OCI-LY1 (cell line): ENCODE results near the gene CRY1.

Experiments used
- H2AFZ ChIP-seq: fragments of 200-600 bp; sonication (generic), shearing (Covaris generic); 2 replicates; pipeline ENCODE4 v1.6.0; 2014; ENCODE audit warnings: antibody characterized with exemption, mild to moderate bottlenecking, low read length
- H3F3A ChIP-seq: fragments of 200-600 bp; sonication (generic), shearing (Covaris generic); 2 replicates; pipeline ENCODE4 v1.6.0; 2014; ENCODE audit warnings: mild to moderate bottlenecking, antibody characterized with exemption, low read length, moderate library complexity; ENCODE audit not compliant: insufficient read depth
- H3K27ac ChIP-seq: fragments of 200-600 bp; sonication (generic); 2 replicates; pipeline ENCODE4 v1.5.1; 2014; ENCODE audit warnings: low read length, mixed run types, mild to moderate bottlenecking, low read depth; ENCODE audit not compliant: poor library complexity, severe bottlenecking
- H3K27me3 ChIP-seq: fragments of 200-600 bp; sonication (generic); 2 replicates; pipeline ENCODE4 v1.6.0; 2014; ENCODE audit warnings: antibody characterized with exemption, mild to moderate bottlenecking, low read length, moderate library complexity; ENCODE audit not compliant: insufficient read depth
- H3K36me3 ChIP-seq: fragments of 200-600 bp; sonication (generic); 2 replicates; pipeline ENCODE4 v1.6.1; 2014; ENCODE audit warnings: mild to moderate bottlenecking, antibody characterized with exemption, low read length, moderate library complexity, mixed read lengths; ENCODE audit not compliant: insufficient read depth
- H3K4me1 ChIP-seq: fragments of 200-600 bp; sonication (generic); 2 replicates; pipeline ENCODE4 v1.5.1; 2014; ENCODE audit warnings: mild to moderate bottlenecking, low read length, moderate library complexity; ENCODE audit not compliant: insufficient read depth, severe bottlenecking
- H3K4me2 ChIP-seq: fragments of 200-600 bp; sonication (generic), shearing (Covaris generic); 2 replicates; pipeline ENCODE4 v1.6.1; 2014; ENCODE audit warnings: low read length
- H3K4me3 ChIP-seq: fragments of 200-600 bp; sonication (generic); 2 replicates; pipeline ENCODE4 v1.5.1; 2014; ENCODE audit warnings: low read length, low read depth, mild to moderate bottlenecking, mixed read lengths; ENCODE audit not compliant: poor library complexity, severe bottlenecking
- H3K79me2 ChIP-seq: fragments of 200-600 bp; shearing (Covaris generic); 2 replicates; pipeline ENCODE4 v1.6.1; 2016; ENCODE audit warnings: mixed run types, low read length, mixed read lengths; ENCODE audit not compliant: insufficient read depth
- H3K9ac ChIP-seq: fragments of 200-600 bp; sonication (generic), shearing (Covaris generic); 2 replicates; pipeline ENCODE4 v1.6.1; 2014; ENCODE audit warnings: mild to moderate bottlenecking, low read length, mixed read lengths
- H3K9me2 ChIP-seq: fragments of 200-600 bp; sonication (generic), shearing (Covaris generic); 2 replicates; pipeline ENCODE4 v1.6.1; 2014; ENCODE audit warnings: low read depth, mild to moderate bottlenecking, low read length, mixed read lengths
- H3K9me3 ChIP-seq: fragments of 200-600 bp; shearing (Covaris generic); 2 replicates; pipeline ENCODE4 v1.6.1; 2014; ENCODE audit warnings: low read length, mixed read lengths
- H4K20me1 ChIP-seq: fragments of 200-600 bp; sonication (generic), shearing (Covaris generic); 2 replicates; pipeline ENCODE4 v1.6.0; 2016; ENCODE audit warnings: mild to moderate bottlenecking, low read length; ENCODE audit not compliant: insufficient read depth
- CTCF ChIP-seq: fragments of 200-600 bp; sonication (generic), shearing (Covaris generic); IDR thresholded peaks from 2 replicates; pipeline ENCODE4 v1.5.1; 2017; ENCODE audit warnings: mild to moderate bottlenecking, antibody characterized with exemption, low read length, moderate library complexity, mixed read lengths
- EZH2 ChIP-seq: fragments of 200-600 bp; sonication (generic), shearing (Covaris generic); IDR thresholded peaks from 2 replicates; pipeline ENCODE4 v1.8.0; 2017; ENCODE audit warnings: borderline replicate concordance, mixed run types, mild to moderate bottlenecking, antibody characterized with exemption, low read length, moderate library complexity, mixed read lengths

The CRY1 gene

GRCh38 chr12:107115119-107115518 is 21.8 kb upstream of the CRY1 start:
- Histone ChIP-seq H3K4me1 (no peaks in the 10 kb centered on the region), H3K4me2 (no peak overlapping the region), H3K9me3 (no peaks in the 10 kb centered on the region), H4K20me1 (no peaks in the 10 kb centered on the region), H3K79me2 (no peaks in the 10 kb centered on the region), H3K9ac (no peak overlapping the region), H3K27ac (no peak overlapping the region), H2AFZ (no peak overlapping the region), H3K36me3 (no peaks in the 10 kb centered on the region), H3F3A (no peaks in the 10 kb centered on the region), H3K27me3 (no peaks in the 10 kb centered on the region), H3K9me2 (no peaks in the 10 kb centered on the region), H3K4me3 (no peak overlapping the region)
- TF ChIP-seq CTCF (no peak), EZH2 (no peak)

- no peaks in the 10 kb centered on the region for H4K20me1 ChIP-seq
- no peak overlapping the region for H3K4me2 ChIP-seq
- H2AFZ ChIP-seq, result no peak overlapping the region
- no peaks in the 10 kb centered on the region for H3K4me1 ChIP-seq
- H3K27ac ChIP-seq, result no peak overlapping the region
- H3K27me3 ChIP-seq, result no peaks in the 10 kb centered on the region
- no peak overlapping the region for H3K4me3 ChIP-seq
- no peak overlapping the region for H3K9ac ChIP-seq
- H3K79me2 ChIP-seq, result no peaks in the 10 kb centered on the region
- TF ChIP-seq EZH2 (no peak), CTCF (no peak)
- no peaks in the 10 kb centered on the region for H3K36me3 ChIP-seq
- H3K9me2 ChIP-seq, result no peaks in the 10 kb centered on the region
- no peaks in the 10 kb centered on the region for H3K9me3 ChIP-seq
- no peaks in the 10 kb centered on the region for H3F3A ChIP-seq
Measured at GRCh38 chr12:107111314-107111713, 18.0 kb upstream of the CRY1 start.

GRCh38 chr12:107109726-107110719 is 16.7 kb upstream of the CRY1 start:
- no peaks in the 10 kb centered on the region for H3K9me3 ChIP-seq
- no peak for TF ChIP-seq CTCF
- TF ChIP-seq EZH2, result no peak
- no peak overlapping the region for H3K9ac ChIP-seq
- no peaks in the 10 kb centered on the region for H3K9me2 ChIP-seq
- H3K4me3 ChIP-seq, result no peak overlapping the region
- H3K4me1 ChIP-seq, result no peaks in the 10 kb centered on the region
- no peaks in the 10 kb centered on the region for H3F3A ChIP-seq
- H4K20me1 ChIP-seq, result no peaks in the 10 kb centered on the region
- H3K36me3 ChIP-seq, result no peaks in the 10 kb centered on the region
- no peaks in the 10 kb centered on the region for H3K27me3 ChIP-seq
- H3K4me2 ChIP-seq, result no peak overlapping the region
- no peak overlapping the region for H3K27ac ChIP-seq
- H2AFZ ChIP-seq, result no peak overlapping the region
- H3K79me2 ChIP-seq, result no peaks in the 10 kb centered on the region
